ENCODE measurements around the gene IL17REL. TPM values are rescaled to one million over a fixed set of nuclear protein-coding genes. Genes with fewer than 3 reads are reported as not detected.

The IL17REL gene
- total RNA-seq, 1 experiment from 2014 or later = 0.24 TPM

DNA sequence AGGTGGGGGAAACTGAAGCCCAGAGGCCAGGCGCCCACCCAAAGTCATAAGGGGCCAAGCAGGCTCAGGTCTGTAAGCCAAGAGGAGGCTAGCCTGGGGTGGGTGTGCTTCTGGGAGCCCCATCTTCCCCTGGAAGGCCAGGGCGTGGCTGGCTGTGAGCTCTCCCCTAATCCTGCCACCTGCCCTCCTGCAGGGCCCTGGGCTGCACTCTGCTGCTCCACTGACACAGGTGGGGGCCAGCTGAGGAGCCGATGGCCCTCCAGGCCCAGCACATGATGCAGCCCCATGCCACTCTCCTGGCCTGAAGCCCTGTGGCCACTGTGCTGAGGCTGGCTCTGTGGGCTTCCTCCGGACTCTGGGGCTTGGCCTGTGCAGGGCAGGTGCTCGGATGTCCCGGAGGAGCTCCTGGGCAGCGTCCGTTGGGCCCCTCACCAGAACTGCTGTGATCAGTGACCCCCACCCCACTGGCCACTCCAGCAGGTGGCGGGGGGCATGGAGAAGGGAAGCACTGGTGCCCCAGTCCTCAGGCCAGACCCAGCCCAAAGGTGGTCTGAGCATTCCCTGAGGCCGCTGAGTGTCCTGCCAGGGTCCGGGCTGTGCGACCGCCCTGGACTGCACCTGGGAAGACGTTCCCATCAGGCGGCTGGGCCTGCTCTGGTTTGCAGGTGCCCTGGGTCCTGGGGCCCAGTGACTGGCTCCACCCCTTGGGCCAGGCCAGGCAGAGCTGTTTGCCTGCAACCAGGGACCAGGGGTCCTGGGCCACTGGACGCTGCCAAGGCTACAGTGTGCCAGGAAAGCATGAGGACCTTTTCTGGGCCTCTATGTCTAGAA lies 43.5 kb downstream of the IL17REL start:
- CTCF ChIA-PET = interaction anchor here (0.6 to 3.3 kb wide), 6 partner anchors 11 to 268 kb away, joined by 3 to 18 read pairs (median 4); no protein-coding TSS in a partner anchor
- ATAC-seq = no peak
- Mint-ChIP-seq H3K9me3 (no peaks in the 10 kb centered on the region), H3K36me3 (no peaks in the 10 kb centered on the region), H3K4me3 (no peak overlapping the region), H3K4me1 (peaks cover 6% of the 10 kb centered on the region), H3K27ac (no peak overlapping the region), H3K27me3 (ENCODE audit: low read depth) (peaks cover 8% of the 10 kb centered on the region)
- POLR2A ChIA-PET = no interaction called here
- TF ChIP-seq FOXJ3 (CRISPR knock-in tag; IDR thresholded peaks at IDR 0.05; ENCODE audit: borderline replicate concordance) = no peak
- no peak for TF ChIP-seq HMGA2 (CRISPR knock-in tag; IDR thresholded peaks at IDR 0.05)
- no peak for TF ChIP-seq PRRX2 (CRISPR knock-in tag; IDR thresholded peaks at IDR 0.05)
- TF ChIP-seq, protein P1, sequence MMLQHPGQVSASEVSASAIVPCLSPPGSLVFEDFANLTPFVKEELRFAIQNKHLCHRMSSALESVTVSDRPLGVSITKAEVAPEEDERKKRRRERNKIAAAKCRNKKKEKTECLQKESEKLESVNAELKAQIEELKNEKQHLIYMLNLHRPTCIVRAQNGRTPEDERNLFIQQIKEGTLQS (CRISPR knock-in tag; conservative IDR thresholded peaks at IDR 0.05) = no peak
- TF ChIP-seq KAT7 (CRISPR knock-in tag; IDR thresholded peaks at IDR 0.05; ENCODE audit: borderline replicate concordance) = no peak
- no peak for TF ChIP-seq ZNF532 (CRISPR knock-in tag; IDR thresholded peaks at IDR 0.05; ENCODE audit: borderline replicate concordance)
- TF ChIP-seq NR2C2 (CRISPR knock-in tag; IDR thresholded peaks at IDR 0.05) = no peak
- no peak for TF ChIP-seq NFATC4 (CRISPR knock-in tag; IDR thresholded peaks at IDR 0.05)
- no peak for TF ChIP-seq AR (CRISPR knock-in tag; IDR thresholded peaks at IDR 0.05)
- TF ChIP-seq ZNF396 (CRISPR knock-in tag; IDR thresholded peaks at IDR 0.05; ENCODE audit: borderline replicate concordance) = no peak
- TF ChIP-seq ZNF423 (CRISPR knock-in tag; IDR thresholded peaks at IDR 0.05) = no peak
- TF ChIP-seq ESRRA (CRISPR knock-in tag; IDR thresholded peaks at IDR 0.05; ENCODE audit: borderline replicate concordance) = no peak
- no peak for TF ChIP-seq NR1H2 (CRISPR knock-in tag; IDR thresholded peaks at IDR 0.05)
- TF ChIP-seq MYBL2 (CRISPR knock-in tag; IDR thresholded peaks at IDR 0.05) = no peak
- TF ChIP-seq CREB1 (CRISPR knock-in tag; IDR thresholded peaks at IDR 0.05) = no peak
- no peak for TF ChIP-seq ZBTB43 (CRISPR knock-in tag; IDR thresholded peaks at IDR 0.05)
- no peak for TF ChIP-seq E2F4 (CRISPR knock-in tag; IDR thresholded peaks at IDR 0.05; ENCODE audit: borderline replicate concordance, low read depth)
- no peak for TF ChIP-seq RORB (CRISPR knock-in tag; IDR thresholded peaks at IDR 0.05)
- TF ChIP-seq MLX (CRISPR knock-in tag; IDR thresholded peaks at IDR 0.05) = no peak
- DNase-seq (ENCODE audit: low spot score) = no peak

All from WTC11 (cell line).